NCI-H187 (cell line): ENCODE measurements around the gene TBC1D23.
"Not testable (repeated sequence)": the region's sequence is repeated elsewhere in the genome, so short reads cannot be mapped to it uniquely, and the experiment has no call there.

Source experiments
- DNase-seq, 2 experiments: peaks; one replicate each; lab custom pipeline; 2025; lab: John Stamatoyannopoulos, UW

TBC1D23 gene

GRCh38 chr3:100256731-100257151 lies 4.1 kb upstream of the TBC1D23 start:
- no peak for DNase-seq

GRCh38 chr3:100257586-100257985 lies 3.2 kb upstream of the TBC1D23 start:
- DNase-seq = no peak

GRCh38 chr3:100260081-100260684 lies 609 bp upstream of the TBC1D23 start:
- DNase-seq = no peak

GRCh38 chr3:100261485-100261903 lies 702 bp downstream of the TBC1D23 start:
- DNase-seq = no peak

GRCh38 chr3:100262925-100263324 lies 2.1 kb downstream of the TBC1D23 start:
- not testable (repeated sequence) for DNase-seq

- DNase-seq = no peak
Observed at GRCh38 chr3:100263583-100263982, 2.8 kb downstream of the TBC1D23 start.

GRCh38 chr3:100264242-100264641 lies 3.5 kb downstream of the TBC1D23 start:
- DNase-seq = no peak

GRCh38 chr3:100265016-100265415 lies 4.2 kb downstream of the TBC1D23 start:
- no peak for DNase-seq

- DNase-seq = no peak
Observed at GRCh38 chr3:100266531-100266930, 5.7 kb downstream of the TBC1D23 start.

GRCh38 chr3:100268156-100268555 lies 7.4 kb downstream of the TBC1D23 start:
- no peak for DNase-seq

- DNase-seq = no peak
Observed at GRCh38 chr3:100269001-100269400, 8.2 kb downstream of the TBC1D23 start.

GRCh38 chr3:100269410-100270214 lies 8.8 kb downstream of the TBC1D23 start:
- no peak for DNase-seq

- DNase-seq = no peak
Observed at GRCh38 chr3:100270215-100270583, 9.4 kb downstream of the TBC1D23 start.

GRCh38 chr3:100271522-100271921 lies 10.7 kb downstream of the TBC1D23 start:
- no peak for DNase-seq

GRCh38 chr3:100272797-100273611 lies 12.2 kb downstream of the TBC1D23 start:
- not testable (repeated sequence) for DNase-seq

GRCh38 chr3:100274361-100274760 lies 13.6 kb downstream of the TBC1D23 start:
- DNase-seq = no peak

- peak; percentile 17 to 21 for DNase-seq
Observed at GRCh38 chr3:100277255-100277800, 16.5 kb downstream of the TBC1D23 start.

GRCh38 chr3:100278910-100279309 lies 18.1 kb downstream of the TBC1D23 start:
- DNase-seq = no peak

- no peak for DNase-seq
Observed at GRCh38 chr3:100288288-100288894, 27.6 kb downstream of the TBC1D23 start.

GRCh38 chr3:100289339-100289738 lies 28.5 kb downstream of the TBC1D23 start:
- no peak for DNase-seq

GRCh38 chr3:100295089-100295488 lies 34.3 kb downstream of the TBC1D23 start:
- no peak for DNase-seq

- DNase-seq = no peak
Observed at GRCh38 chr3:100297784-100298183, 37.0 kb downstream of the TBC1D23 start.
